Activated CD4-positive, CD25-positive, alpha-beta regulatory T cell treated with anti-CD3 and anti-CD28 coated beads, Interleukin-2, amount 50 U/mL, for 16 hours (primary cell): Measurements from ENCODE around the gene SNRPB2.

Experiments
- DNase-seq: peaks from one replicate; pipeline ENCODE4 v3.0.0-alpha.2; 2020; ENCODE audit warnings: low read depth, low spot score

The SNRPB2 gene

GRCh38 chr20:16729565-16730460, at the start of gene SNRPB2:
Gene SNRPB2 (plus strand): TSS chr20:16730026. CDS start chr20:16731703, 1,677 bp downstream.
- DNase-seq, result peak; percentile 82

GRCh38 chr20:16684416-16684815, 45.4 kb upstream of the SNRPB2 start:
- DNase-seq, result no peak

GRCh38 chr20:16689906-16690305, 39.9 kb upstream of the SNRPB2 start:
- no peak for DNase-seq

GRCh38 chr20:16691381-16691780, 38.4 kb upstream of the SNRPB2 start:
- DNase-seq, result no peak

DNA sequence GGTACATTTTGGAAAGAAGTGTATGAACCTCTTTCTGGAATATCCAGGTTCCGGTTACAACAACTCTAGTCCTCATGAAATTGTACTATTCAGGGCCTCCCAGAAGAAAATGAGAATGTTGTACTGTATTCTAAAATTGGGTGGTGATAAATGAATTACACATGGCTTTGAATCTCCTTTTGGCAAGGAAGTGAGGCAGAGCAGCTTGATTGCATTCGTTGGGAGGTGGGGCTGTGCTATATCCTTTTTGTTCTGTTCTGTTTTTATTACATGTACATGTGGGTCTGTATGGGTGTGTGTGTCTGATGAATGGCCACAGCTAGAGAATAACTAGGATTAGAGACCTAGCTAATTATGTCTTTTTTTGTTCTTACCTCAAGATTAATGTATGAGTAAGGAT, 37.8 kb upstream of the SNRPB2 start:
- no peak for DNase-seq

DNA sequence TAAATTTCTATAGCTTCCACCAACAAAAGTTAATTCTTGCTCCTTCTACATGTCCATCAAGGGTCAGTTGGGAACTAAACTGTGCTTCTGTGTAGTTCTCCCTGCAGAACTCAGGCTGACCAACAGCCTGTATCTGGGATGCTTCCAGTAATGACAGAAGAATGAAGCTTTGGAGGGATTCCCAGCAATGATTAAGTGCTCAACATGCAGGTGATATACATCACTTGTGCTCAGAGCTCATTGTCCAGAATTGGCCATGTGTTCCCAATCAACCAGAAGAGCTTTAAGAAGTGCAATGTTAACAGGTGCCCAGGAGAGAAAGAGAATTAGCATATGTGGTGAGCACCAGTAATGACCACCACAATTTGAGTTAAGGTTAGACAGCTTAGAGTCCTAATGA, 37.4 kb upstream of the SNRPB2 start:
- DNase-seq, result no peak

GRCh38 chr20:16693278-16693677, 36.5 kb upstream of the SNRPB2 start:
- DNase-seq, result no peak

GRCh38 chr20:16694161-16694560, 35.7 kb upstream of the SNRPB2 start:
- no peak for DNase-seq

- DNase-seq, result no peak
Observed at GRCh38 chr20:16695628-16696027, 34.2 kb upstream of the SNRPB2 start.

- DNase-seq, result no peak
Observed at GRCh38 chr20:16699293-16699692, 30.5 kb upstream of the SNRPB2 start.

- no peak for DNase-seq
Observed at GRCh38 chr20:16701296-16701695, 28.5 kb upstream of the SNRPB2 start.

GRCh38 chr20:16703570-16703969, 26.3 kb upstream of the SNRPB2 start:
- no peak for DNase-seq

DNA sequence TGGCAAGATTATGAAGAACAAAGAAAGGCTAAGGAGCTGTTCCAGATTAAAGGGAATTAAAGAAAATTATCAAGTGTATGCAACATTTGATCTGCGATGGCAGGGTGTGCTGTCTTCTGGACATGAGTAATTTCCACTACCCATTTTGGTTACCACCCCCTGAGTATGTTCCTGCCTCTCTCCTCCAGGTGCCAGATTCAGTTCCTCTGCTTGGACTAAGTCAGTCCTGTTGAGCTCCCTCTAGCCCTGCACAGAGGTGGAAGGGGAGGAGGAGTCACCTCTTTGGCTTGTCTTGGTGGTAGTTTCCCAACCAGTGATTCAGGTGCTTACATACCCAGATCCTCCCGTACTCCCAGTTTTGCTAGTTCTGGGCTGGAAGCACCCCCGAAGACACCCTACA, 22.2 kb upstream of the SNRPB2 start:
- no peak for DNase-seq

GRCh38 chr20:16708602-16709001, 21.2 kb upstream of the SNRPB2 start:
- DNase-seq, result no peak

DNA sequence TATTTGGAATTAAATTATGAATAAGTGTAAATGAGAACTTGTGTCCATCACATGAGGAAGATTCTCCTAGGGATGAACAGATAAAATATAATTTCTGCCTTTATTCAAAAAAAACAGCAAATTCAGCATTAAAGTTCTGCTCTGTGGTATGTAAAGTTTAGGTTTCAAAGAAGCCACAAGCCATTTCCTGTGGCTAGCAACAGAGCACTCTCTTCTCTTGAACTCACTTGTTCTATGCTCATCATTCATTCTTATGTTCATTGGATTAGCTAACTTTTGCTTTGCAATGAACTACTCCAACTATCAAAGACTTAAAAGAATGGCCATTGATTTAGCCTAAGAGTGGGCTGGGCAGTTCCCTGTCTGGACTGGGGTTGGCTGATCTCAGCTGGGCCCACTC, 20.8 kb upstream of the SNRPB2 start:
- DNase-seq, result no peak

- DNase-seq, result no peak
Observed at GRCh38 chr20:16710781-16711180, 19.0 kb upstream of the SNRPB2 start.

DNA sequence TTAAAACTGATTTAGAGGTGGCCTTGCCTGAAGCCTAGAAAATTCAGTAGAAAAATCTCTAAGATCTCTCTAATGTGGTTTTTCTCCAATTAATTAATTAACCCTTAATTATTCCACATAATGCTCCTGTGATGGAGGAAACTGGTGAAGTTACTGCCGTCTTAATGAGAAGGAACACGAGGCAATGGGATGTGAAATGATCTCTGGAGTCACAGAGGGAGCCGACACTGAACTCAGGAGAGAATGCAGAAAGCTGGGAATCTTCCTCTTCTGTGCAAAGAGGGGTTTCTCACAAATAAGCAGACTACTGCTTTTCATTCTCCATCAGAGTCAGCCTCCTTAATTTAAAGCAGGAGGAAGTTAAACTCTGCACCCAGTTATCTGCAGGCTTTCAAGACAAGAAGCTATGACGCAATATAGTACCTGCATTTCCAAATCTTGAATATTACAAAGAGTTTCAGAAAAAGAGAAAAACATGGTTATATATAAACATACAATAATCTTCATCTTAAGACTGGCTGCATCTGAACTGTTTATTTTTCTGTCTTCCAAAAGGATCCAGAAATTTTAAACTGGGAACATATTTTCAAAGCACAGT, 18.1 kb upstream of the SNRPB2 start:
- DNase-seq, result no peak

- DNase-seq, result no peak
Observed at GRCh38 chr20:16712511-16712947, 17.3 kb upstream of the SNRPB2 start.

DNA sequence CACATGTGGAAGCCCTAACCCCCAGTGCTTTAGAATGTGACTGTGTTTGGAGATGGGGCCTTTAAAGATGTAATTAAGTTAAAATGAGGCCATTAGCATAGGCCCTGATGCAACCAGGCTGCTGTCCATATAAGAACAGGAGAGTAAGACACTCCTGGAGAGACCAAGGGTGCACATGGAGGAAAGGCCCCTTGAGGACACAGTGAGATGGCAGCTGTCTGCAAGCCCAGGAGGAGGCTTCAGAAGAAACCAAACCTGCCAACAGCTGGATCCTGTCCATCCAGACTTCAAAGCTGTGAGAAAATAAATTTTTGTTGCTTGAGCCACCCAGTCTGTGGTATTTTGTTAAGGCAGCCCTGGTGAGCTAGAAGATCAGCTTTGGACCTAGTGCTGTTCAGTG, 16.8 kb upstream of the SNRPB2 start:
- no peak for DNase-seq

- DNase-seq, result no peak
Observed at GRCh38 chr20:16714242-16714641, 15.6 kb upstream of the SNRPB2 start.

- DNase-seq, result no peak
Observed at GRCh38 chr20:16714751-16715150, 15.1 kb upstream of the SNRPB2 start.

- DNase-seq, result no peak
Observed at GRCh38 chr20:16719421-16719820, 10.4 kb upstream of the SNRPB2 start.

DNA sequence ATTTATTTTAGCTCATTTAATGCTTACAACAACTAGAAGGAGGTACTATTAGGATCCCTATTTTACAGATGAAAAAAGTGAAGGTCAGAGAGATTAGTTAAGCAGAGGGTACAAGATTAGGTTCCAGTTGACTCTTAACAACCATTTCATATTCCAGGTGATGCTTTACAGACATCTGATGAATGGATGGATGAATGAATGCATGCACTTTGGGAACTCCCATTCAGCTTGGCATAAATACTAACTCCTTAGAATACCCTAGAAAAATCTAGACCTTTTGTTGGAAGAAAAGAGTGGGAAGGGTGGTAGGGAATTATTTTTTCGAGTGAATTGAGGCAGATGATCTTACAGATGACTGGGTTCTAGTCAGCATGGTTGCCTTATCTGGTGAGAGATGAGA, 746 bp upstream of the SNRPB2 start:
- no peak for DNase-seq
